Measurements from ENCODE around the gene FFAR1. TPM values are rescaled to one million over a fixed set of nuclear protein-coding genes. Genes with fewer than 3 reads are reported as not detected.

FFAR1 gene
- total RNA-seq, 1 donor from 2014 or later: 0.74 TPM

- H3K27ac Mint-ChIP-seq: no peak overlapping the region
- H3K36me3 Mint-ChIP-seq (ENCODE audit: insufficient read depth): no peaks in the 10 kb centered on the region
- H3K27me3 Mint-ChIP-seq: peaks cover 17% of the 10 kb centered on the region
- TF ChIP-seq CTCF (IDR thresholded peaks at IDR 0.05; ENCODE audit: unreplicated experiment): no peak
- DNase-seq (ENCODE audit: low spot score, unreplicated experiment): no peak
- no peak overlapping the region for H3K4me3 Mint-ChIP-seq (ENCODE audit: low read depth)
- peaks cover 2% of the 10 kb centered on the region for H3K4me1 Mint-ChIP-seq (ENCODE audit: low read depth)
- H3K9me3 Mint-ChIP-seq (ENCODE audit: low read depth): no peaks in the 10 kb centered on the region
Measured at GRCh38 chr19:35351411-35352176, 3.9 kb downstream of the FFAR1 start.

GRCh38 chr19:35352177-35352447 is 4.4 kb downstream of the FFAR1 start:
- no peak overlapping the region for H3K4me3 Mint-ChIP-seq (ENCODE audit: low read depth)
- TF ChIP-seq CTCF (IDR thresholded peaks at IDR 0.05; ENCODE audit: unreplicated experiment): no peak
- H3K36me3 Mint-ChIP-seq (ENCODE audit: insufficient read depth): no peaks in the 10 kb centered on the region
- H3K4me1 Mint-ChIP-seq (ENCODE audit: low read depth): peaks cover 2% of the 10 kb centered on the region
- H3K9me3 Mint-ChIP-seq (ENCODE audit: low read depth): no peaks in the 10 kb centered on the region
- H3K27ac Mint-ChIP-seq: no peak overlapping the region
- no peak for DNase-seq (ENCODE audit: low spot score, unreplicated experiment)
- peaks cover 12% of the 10 kb centered on the region for H3K27me3 Mint-ChIP-seq

- peaks cover 6% of the 10 kb centered on the region for H3K27me3 Mint-ChIP-seq
- H3K4me3 Mint-ChIP-seq (ENCODE audit: low read depth): no peak overlapping the region
- H3K27ac Mint-ChIP-seq: no peak overlapping the region
- H3K36me3 Mint-ChIP-seq (ENCODE audit: insufficient read depth): no peaks in the 10 kb centered on the region
- peak; percentile 65 for DNase-seq (ENCODE audit: low spot score, unreplicated experiment)
- H3K9me3 Mint-ChIP-seq (ENCODE audit: low read depth): no peaks in the 10 kb centered on the region
- peaks cover 2% of the 10 kb centered on the region for H3K4me1 Mint-ChIP-seq (ENCODE audit: low read depth)
- peak; percentile 81 for TF ChIP-seq CTCF (IDR thresholded peaks at IDR 0.05; ENCODE audit: unreplicated experiment)
Measured at GRCh38 chr19:35352448-35353304, 5.0 kb downstream of the FFAR1 start.

- no peak overlapping the region for H3K4me3 Mint-ChIP-seq (ENCODE audit: low read depth)
- H3K27me3 Mint-ChIP-seq: peaks cover 3% of the 10 kb centered on the region
- no peak for DNase-seq (ENCODE audit: low spot score, unreplicated experiment)
- H3K36me3 Mint-ChIP-seq (ENCODE audit: insufficient read depth): no peaks in the 10 kb centered on the region
- H3K9me3 Mint-ChIP-seq (ENCODE audit: low read depth): no peaks in the 10 kb centered on the region
- no peak overlapping the region for H3K27ac Mint-ChIP-seq
- TF ChIP-seq CTCF (IDR thresholded peaks at IDR 0.05; ENCODE audit: unreplicated experiment): no peak
- H3K4me1 Mint-ChIP-seq (ENCODE audit: low read depth): peaks cover 2% of the 10 kb centered on the region
Measured at GRCh38 chr19:35353635-35354034, 5.9 kb downstream of the FFAR1 start.

GRCh38 chr19:35354898-35355297 is 7.2 kb downstream of the FFAR1 start:
- Mint-ChIP-seq H3K27ac (no peak overlapping the region), H3K9me3 (ENCODE audit: low read depth) (no peaks in the 10 kb centered on the region), H3K36me3 (ENCODE audit: insufficient read depth) (no peaks in the 10 kb centered on the region), H3K27me3 (no peaks in the 10 kb centered on the region), H3K4me3 (ENCODE audit: low read depth) (no peak overlapping the region), H3K4me1 (ENCODE audit: low read depth) (peaks cover 2% of the 10 kb centered on the region)
- no peak for TF ChIP-seq CTCF (IDR thresholded peaks at IDR 0.05; ENCODE audit: unreplicated experiment)
- no peak for DNase-seq (ENCODE audit: low spot score, unreplicated experiment)
